ENCODE results near the gene MYCBP.
A peak's percentile ranks its signal among the peaks of the same experiment; 100 is the strongest.

DNA sequence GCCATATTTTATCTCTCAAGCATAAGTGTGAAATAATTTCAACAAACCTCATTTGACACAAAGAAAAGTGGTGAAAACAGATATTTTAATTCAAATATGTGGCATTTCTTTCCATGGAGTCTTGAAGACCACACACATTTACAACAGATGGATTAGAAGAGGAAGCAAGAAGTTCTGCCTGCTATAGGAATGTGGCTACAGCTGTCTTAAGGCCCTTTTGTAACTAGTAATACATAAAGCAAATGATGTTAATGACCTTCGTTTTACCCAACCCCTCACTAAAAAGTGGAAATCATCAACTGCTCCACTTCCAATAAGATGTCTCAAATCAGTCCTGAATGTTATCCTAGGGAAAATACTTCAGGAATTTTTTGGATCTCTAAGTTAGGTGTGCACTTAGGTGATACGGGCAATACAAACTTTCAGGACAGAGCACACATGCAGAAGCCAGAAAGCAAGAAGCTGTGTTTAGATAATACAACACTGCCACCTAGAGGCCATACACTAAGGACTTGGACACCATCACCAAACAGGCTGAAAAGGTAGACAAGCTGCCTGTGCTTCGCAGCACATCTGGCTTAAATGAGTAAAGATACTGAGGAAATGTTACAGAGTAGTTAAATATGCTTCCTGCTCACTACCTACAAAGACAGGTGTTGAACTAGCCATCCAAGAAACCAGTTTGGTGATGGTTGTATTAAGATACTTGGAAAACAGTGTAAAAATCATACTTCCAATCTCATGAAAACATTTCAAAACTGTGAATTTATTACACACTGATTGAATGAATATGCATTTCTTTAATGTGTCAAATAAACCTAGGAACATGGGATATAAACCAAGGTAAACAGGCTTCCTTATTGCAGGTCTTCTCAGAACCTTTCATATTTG, 38.0 kb downstream of the MYCBP start:
- TF ChIP-seq, protein P1, sequence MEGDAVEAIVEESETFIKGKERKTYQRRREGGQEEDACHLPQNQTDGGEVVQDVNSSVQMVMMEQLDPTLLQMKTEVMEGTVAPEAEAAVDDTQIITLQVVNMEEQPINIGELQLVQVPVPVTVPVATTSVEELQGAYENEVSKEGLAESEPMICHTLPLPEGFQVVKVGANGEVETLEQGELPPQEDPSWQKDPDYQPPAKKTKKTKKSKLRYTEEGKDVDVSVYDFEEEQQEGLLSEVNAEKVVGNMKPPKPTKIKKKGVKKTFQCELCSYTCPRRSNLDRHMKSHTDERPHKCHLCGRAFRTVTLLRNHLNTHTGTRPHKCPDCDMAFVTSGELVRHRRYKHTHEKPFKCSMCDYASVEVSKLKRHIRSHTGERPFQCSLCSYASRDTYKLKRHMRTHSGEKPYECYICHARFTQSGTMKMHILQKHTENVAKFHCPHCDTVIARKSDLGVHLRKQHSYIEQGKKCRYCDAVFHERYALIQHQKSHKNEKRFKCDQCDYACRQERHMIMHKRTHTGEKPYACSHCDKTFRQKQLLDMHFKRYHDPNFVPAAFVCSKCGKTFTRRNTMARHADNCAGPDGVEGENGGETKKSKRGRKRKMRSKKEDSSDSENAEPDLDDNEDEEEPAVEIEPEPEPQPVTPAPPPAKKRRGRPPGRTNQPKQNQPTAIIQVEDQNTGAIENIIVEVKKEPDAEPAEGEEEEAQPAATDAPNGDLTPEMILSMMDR (IDR thresholded peaks at IDR 0.05), result peak; percentile 51 to 79 (median 69)
- TF ChIP-seq POLR2AphosphoS5 (IDR thresholded peaks at IDR 0.05), result no peak
- TF ChIP-seq POLR2A (IDR thresholded peaks at IDR 0.05), result no peak

All from sigmoid colon (tissue), 4 donors.